OCI-LY3 (cell line): ENCODE measurements around the gene ZNF775.
A peak's percentile ranks its signal among the peaks of the same experiment; 100 is the strongest.

Source experiments
- H2AFZ ChIP-seq: fragments of 200-600, 300-600 bp; shearing (Covaris generic); 2 replicates; pipeline ENCODE4 v1.6.0; 2014; ENCODE audit warnings: antibody characterized with exemption, low read depth, low read length
- H3K27ac ChIP-seq: fragments of 200-600, 300-600 bp; sonication (generic); 2 replicates; pipeline ENCODE4 v1.5.1; 2014; ENCODE audit warnings: mild to moderate bottlenecking, low read length, moderate library complexity, mixed read lengths
- H3K27me3 ChIP-seq: fragments of 200-600, 300-600 bp; sonication (generic); 2 replicates; pipeline ENCODE4 v1.6.1; 2014; ENCODE audit warnings: low read depth, low read length, mixed read lengths
- H3K36me3 ChIP-seq: fragments of 200-600, 300-600 bp; sonication (generic); replicated peaks from 2 replicates; pipeline ENCODE3; 2014; ENCODE audit warnings: low read depth, low read length, mixed read lengths
- H3K4me1 ChIP-seq: fragments of 300-600, 200-600 bp; sonication (generic); 2 replicates; pipeline ENCODE4 v1.6.1; 2014; ENCODE audit warnings: low read length, mixed read lengths
- H3K4me2 ChIP-seq: fragments of 200-600, 300-600 bp; sonication (generic); 2 replicates; pipeline ENCODE4 v1.6.1; 2014; ENCODE audit warnings: low read length, mixed read lengths
- H3K4me3 ChIP-seq: fragments of 300-600, 200-600 bp; sonication (generic); 2 replicates; pipeline ENCODE4 v1.5.1; 2014; ENCODE audit warnings: antibody characterized with exemption, mild to moderate bottlenecking, low read length, moderate library complexity
- H3K79me2 ChIP-seq: fragments of 300-600, 200-600 bp; shearing (Covaris generic); 2 replicates; pipeline ENCODE4 v1.6.1; 2014; ENCODE audit warnings: mild to moderate bottlenecking, low read length, mixed read lengths
- H3K9ac ChIP-seq: fragments of 300-600, 200-600 bp; shearing (Covaris generic); 2 replicates; pipeline ENCODE4 v1.6.0; 2014; ENCODE audit warnings: mild to moderate bottlenecking, low read length, moderate library complexity
- H3K9me3 ChIP-seq: fragments of 200-600, 300-600 bp; shearing (Covaris generic); 2 replicates; pipeline ENCODE4 v1.6.1; 2014; ENCODE audit warnings: low read length, mixed read lengths; ENCODE audit not compliant: insufficient read depth
- H4K20me1 ChIP-seq: fragments of 200-600, 300-600 bp; sonication (generic); 2 replicates; pipeline ENCODE4 v1.6.1; 2016; ENCODE audit warnings: low read length, mixed read lengths; ENCODE audit not compliant: insufficient read depth
- EZH2phosphoT487 ChIP-seq: fragments of 200-600 bp; shearing (Covaris generic); IDR thresholded peaks from 2 replicates; pipeline ENCODE4 v1.6.1; 2018; ENCODE audit warnings: antibody characterized with exemption, mixed run types, low read depth
- TF ChIP-seq, protein P1 (sequence below): fragments of 200-600, 300-600 bp; sonication (generic); IDR thresholded peaks from 2 replicates; pipeline ENCODE4 v1.5.1; 2014; ENCODE audit warnings: antibody characterized with exemption, low read length, low read depth

Gene ZNF775

GRCh38 chr7:150404805-150405583, 25.9 kb downstream of the ZNF775 start:
- peak overlapping the region; percentile 98 for H3K27ac ChIP-seq
- no peaks in the 10 kb centered on the region for H4K20me1 ChIP-seq
- peak overlapping the region; percentile 97 for H3K9ac ChIP-seq
- peaks cover 61% of the 10 kb centered on the region for H3K4me1 ChIP-seq
- H3K79me2 ChIP-seq = peaks cover 40% of the 10 kb centered on the region
- TF ChIP-seq EZH2phosphoT487 = no peak
- TF ChIP-seq, protein P1, sequence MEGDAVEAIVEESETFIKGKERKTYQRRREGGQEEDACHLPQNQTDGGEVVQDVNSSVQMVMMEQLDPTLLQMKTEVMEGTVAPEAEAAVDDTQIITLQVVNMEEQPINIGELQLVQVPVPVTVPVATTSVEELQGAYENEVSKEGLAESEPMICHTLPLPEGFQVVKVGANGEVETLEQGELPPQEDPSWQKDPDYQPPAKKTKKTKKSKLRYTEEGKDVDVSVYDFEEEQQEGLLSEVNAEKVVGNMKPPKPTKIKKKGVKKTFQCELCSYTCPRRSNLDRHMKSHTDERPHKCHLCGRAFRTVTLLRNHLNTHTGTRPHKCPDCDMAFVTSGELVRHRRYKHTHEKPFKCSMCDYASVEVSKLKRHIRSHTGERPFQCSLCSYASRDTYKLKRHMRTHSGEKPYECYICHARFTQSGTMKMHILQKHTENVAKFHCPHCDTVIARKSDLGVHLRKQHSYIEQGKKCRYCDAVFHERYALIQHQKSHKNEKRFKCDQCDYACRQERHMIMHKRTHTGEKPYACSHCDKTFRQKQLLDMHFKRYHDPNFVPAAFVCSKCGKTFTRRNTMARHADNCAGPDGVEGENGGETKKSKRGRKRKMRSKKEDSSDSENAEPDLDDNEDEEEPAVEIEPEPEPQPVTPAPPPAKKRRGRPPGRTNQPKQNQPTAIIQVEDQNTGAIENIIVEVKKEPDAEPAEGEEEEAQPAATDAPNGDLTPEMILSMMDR = 0 out of 2 replicates have a peak, but pooled peaks have one; percentile 18
- H3K4me2 ChIP-seq = peak overlapping the region; percentile 99
- peak overlapping the region; percentile 85 for H3K4me3 ChIP-seq
- peak overlapping the region; percentile 43 for H2AFZ ChIP-seq
- no peaks in the 10 kb centered on the region for H3K27me3 ChIP-seq
- peaks cover 13% of the 10 kb centered on the region for H3K36me3 ChIP-seq
- H3K9me3 ChIP-seq = no peaks in the 10 kb centered on the region

- peaks cover 64% of the 10 kb centered on the region for H3K4me1 ChIP-seq
- H3K4me2 ChIP-seq = peak overlapping the region; percentile 99
- H3K27me3 ChIP-seq = no peaks in the 10 kb centered on the region
- H2AFZ ChIP-seq = peak overlapping the region; percentile 1; the same call in 1 of the 2 replicates
- no peaks in the 10 kb centered on the region for H4K20me1 ChIP-seq
- no peaks in the 10 kb centered on the region for H3K9me3 ChIP-seq
- TF ChIP-seq, protein P1 = no peak
- no peak for TF ChIP-seq EZH2phosphoT487
- peak overlapping the region; percentile 97 for H3K9ac ChIP-seq
- H3K4me3 ChIP-seq = peak overlapping the region; percentile 85
- peaks cover 40% of the 10 kb centered on the region for H3K79me2 ChIP-seq
- peaks cover 20% of the 10 kb centered on the region for H3K36me3 ChIP-seq
- peak overlapping the region; percentile 98 for H3K27ac ChIP-seq
These were observed 26.6 kb downstream of the ZNF775 start for GRCh38 chr7:150405584-150406311.

- Histone ChIP-seq H3K9me3 (no peaks in the 10 kb centered on the region), H3K4me3 (peak overlapping the region; percentile 85), H4K20me1 (no peaks in the 10 kb centered on the region), H2AFZ (no peak overlapping the region), H3K27ac (peak overlapping the region; percentile 98), H3K36me3 (peaks cover 24% of the 10 kb centered on the region), H3K79me2 (peaks cover 40% of the 10 kb centered on the region), H3K4me2 (peak overlapping the region; percentile 99), H3K9ac (peak overlapping the region; percentile 97), H3K4me1 (peaks cover 62% of the 10 kb centered on the region), H3K27me3 (no peaks in the 10 kb centered on the region)
- TF ChIP-seq, protein P1 = no peak
- TF ChIP-seq EZH2phosphoT487 = no peak
These were observed 27.1 kb downstream of the ZNF775 start for GRCh38 chr7:150406312-150406566.

GRCh38 chr7:150406567-150407421, 27.7 kb downstream of the ZNF775 start:
- no peaks in the 10 kb centered on the region for H3K27me3 ChIP-seq
- TF ChIP-seq EZH2phosphoT487 = no peak
- TF ChIP-seq, protein P1 = no peak
- H3K4me1 ChIP-seq = peaks cover 57% of the 10 kb centered on the region
- peaks cover 40% of the 10 kb centered on the region for H3K79me2 ChIP-seq
- H3K4me2 ChIP-seq = peak overlapping the region; percentile 99
- peaks cover 26% of the 10 kb centered on the region for H3K36me3 ChIP-seq
- H3K9ac ChIP-seq = peak overlapping the region; percentile 97
- peak overlapping the region; percentile 98 for H3K27ac ChIP-seq
- no peaks in the 10 kb centered on the region for H4K20me1 ChIP-seq
- no peaks in the 10 kb centered on the region for H3K9me3 ChIP-seq
- peak overlapping the region; percentile 85 for H3K4me3 ChIP-seq
- H2AFZ ChIP-seq = no peak overlapping the region
